PC-9 (cell line): Measurements from ENCODE around the gene PARN.

Experiments used
- CTCF ChIP-seq: fragments of 200-600 bp; sonication (generic); conservative IDR thresholded peaks from 2 replicates; pipeline ENCODE4 v1.6.1; 2017; ENCODE audit warnings: mixed run types, antibody characterized with exemption, mild to moderate bottlenecking, moderate library complexity
- EZH2 ChIP-seq: fragments of 200-600 bp; sonication (generic); IDR thresholded peaks from 2 replicates; pipeline ENCODE4 v1.8.0; 2017; ENCODE audit warnings: antibody characterized with exemption, low read depth

GRCh38 chr16:14505846-14506245 is 124.2 kb downstream of the PARN start:
- no peak for TF ChIP-seq EZH2
- TF ChIP-seq CTCF: no peak
